HPDE6-E6E7 (cell line): ENCODE data around the gene CDK5R2.
A peak's percentile ranks its signal among the peaks of the same experiment; 100 is the strongest.

ENCODE experiments used
- DNase-seq: peaks from one replicate; pipeline ENCODE4 v3.0.0; 2011; ENCODE audit warnings: missing footprints; ENCODE audit errors: extremely low spot score

CDK5R2 gene

DNA sequence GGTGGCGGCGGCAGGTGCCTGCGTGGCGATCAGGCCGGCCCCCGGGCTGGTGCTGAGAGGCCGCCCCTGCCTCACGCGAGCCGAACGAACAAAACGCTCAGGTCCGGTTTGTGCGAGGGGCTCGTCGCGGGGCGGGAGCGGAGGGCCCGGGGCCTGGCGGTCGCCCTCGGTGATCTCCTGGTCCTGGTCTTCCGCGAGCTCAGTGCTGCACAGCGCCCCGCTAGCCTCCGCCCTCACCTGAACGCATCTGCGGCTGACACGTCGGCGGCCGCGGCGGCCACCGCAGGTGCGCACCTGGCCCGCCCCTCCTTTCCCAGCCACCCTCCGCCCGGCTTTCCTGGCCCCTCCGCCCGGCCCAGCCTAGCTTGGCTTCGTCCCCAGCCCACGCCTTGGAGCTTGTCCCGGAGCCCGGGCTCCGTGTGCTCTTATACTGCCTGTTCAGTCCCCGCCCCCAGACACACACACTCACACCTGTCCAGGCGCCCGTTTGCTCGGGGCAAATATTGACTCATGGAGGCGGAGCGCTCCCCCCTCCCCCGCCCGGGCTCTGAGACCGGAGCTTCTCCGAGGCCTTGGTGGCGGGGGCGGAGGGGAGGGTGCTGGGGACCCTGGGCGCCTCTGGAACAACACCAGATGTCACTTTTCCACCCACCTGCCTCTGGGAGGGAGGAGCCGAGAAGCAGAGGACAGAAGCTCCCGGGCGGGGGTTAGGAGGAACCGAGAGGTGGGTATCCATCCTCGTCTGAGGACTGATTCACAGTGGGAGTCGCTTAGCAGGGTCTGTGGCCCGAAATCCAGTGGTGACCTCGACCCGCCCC is 42.3 kb downstream of the CDK5R2 start:
- DNase-seq = no peak

DNA sequence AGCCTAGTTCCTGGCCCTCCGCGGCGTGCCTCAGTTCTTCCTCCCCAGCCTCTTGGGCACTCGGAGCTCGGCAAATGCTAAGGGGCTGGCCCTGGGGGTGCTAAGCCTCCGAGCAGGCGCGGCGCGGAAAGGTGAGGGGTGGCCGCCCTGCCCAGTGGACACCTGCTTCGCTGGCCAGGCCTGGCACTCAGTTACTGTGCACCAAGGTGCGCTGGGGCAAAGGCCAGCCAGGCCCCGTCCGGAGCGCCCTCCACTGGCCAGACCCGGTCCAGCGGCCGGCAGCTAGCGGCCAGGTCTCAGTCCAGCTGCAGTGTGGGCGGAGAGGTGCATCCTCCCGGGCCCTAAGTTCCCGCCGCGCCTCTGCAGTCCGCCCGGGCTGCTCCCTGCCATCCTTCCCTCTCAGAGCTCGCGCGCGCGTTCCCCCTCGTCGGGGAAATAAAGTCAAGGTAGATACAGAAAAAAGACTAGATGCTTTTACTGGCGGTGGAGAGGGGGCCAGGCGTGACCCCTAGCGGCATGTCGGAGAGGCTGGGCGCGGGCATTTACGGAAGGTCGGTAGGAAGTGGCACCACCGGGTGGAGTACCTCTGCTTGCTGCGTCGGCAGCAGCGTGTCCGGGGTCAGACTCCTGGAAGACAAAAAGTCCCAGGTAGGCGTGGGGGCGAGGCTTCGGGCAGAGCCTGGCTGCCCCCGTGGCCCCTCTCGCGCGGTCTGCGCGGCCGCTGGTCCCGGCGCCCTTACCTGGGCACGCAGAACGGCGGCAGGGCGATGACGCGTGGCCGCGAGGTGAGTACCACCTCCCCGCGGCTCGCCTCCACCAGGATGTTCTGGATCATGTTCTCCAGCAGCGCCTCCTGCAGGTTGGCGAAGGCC is 43.2 kb downstream of the CDK5R2 start:
- no peak for DNase-seq

DNA sequence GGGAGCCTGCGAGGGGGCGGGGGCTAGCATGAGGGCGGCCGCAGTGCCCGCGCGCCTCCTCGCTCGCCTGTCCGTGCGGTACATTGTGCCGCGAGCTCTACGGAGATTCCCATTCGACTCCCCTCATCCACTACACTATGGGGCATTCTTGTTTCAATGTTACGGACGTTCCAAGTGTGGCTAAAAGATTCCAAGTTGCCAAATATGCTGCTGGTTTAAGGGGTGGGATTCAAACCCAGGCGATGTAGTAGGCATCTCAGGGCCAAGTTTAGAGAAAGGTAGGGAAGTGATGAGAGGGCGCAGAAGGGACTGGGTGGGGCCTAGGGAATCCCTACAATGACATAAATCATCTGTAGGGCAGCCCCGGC is 43.8 kb downstream of the CDK5R2 start:
- DNase-seq = no peak

DNA sequence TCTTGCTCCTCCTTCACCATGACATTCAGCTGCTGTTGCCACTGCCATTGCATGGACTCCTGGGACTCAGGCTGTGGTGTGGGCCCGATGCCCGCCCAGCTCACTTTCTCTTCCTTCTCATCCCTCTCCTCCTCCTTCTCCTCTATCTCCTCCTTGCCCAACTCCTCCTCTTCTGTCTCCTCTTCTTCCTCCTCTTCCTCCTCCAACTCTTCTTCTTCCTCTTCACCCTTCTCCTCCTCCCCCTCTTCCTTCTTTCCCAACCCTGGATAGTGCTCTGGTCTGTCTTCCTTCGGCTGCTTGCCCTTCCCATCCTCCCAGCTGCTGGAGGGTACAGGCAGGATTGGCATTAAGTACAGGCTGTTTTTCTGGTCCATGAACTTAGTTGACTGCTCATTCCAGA is 44.5 kb downstream of the CDK5R2 start:
- DNase-seq = no peak

- no peak for DNase-seq
Observed at GRCh38 chr2:219009294-219009693, 49.8 kb downstream of the CDK5R2 start.

DNA sequence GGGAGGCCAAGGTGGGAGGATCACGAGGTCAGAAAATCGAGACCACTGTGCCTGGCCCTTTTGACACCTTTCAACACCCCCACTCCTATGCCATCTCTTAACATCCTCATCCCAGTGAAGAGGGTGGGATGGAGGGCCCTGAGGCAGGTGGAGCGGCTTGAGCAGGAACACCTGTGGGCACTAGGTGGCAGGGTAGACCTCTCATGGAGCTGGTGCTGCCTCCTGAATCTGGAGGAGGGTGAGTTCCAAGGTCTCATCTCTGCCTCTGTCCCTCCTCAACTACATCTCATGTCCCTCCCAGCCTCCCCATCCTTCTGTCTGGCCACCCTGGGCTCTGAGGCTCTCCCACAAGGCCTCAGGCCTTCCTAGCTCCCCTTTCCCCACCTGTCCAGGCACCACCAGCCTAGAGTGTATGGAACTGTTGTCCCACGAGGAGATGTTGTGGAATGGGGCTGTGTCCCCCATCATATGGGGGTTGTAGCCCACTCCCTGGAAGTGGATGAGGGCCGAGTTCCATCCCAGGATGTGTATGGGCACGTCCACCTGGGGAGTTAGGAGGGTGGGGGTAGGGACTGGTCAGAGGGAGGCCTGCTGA is 50.8 kb downstream of the CDK5R2 start:
- DNase-seq = peak; percentile 70

DNA sequence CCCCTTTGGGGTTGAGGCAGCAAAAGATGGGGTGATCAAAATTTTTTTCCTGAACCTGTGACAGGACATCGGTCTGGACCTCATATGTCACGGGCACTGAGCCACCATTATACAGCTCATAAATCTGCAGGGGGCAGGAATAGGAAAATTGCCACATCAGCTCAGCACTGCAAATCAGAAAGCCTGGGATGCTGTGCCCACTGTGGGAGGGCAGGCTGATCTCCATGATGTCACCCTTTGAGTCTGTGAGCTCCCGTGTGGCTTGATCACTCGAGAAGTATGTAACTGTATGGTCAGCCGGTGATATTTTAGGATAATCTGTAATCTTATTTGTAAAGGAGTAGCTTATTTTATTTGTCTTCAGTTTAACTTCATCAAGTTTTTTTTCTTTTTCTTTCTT is 51.4 kb downstream of the CDK5R2 start:
- DNase-seq = no peak
